PC-9 (cell line): Measurements from ENCODE around the gene BCAS3. TPM values are rescaled to one million over a fixed set of nuclear protein-coding genes. Genes with fewer than 3 reads are reported as not detected.

Experiments
- BruUV-seq: library from RNA; stranded (reverse); fragments of 400-500 nt; replicated peaks from 2 replicates; lab custom pipeline; 2021; lab: Mats Ljungman, UMichigan
- CTCF ChIA-PET: fragments of 300-600 bp; sonication (Branson Sonifier 250); formaldehyde crosslinking; loops from one replicate; lab custom pipeline; 2022; ENCODE audit warnings: antibody characterized with exemption; lab: Charles Lee
- POLR2A ChIA-PET: fragments of 300-600 bp; sonication (Branson Sonifier 250); formaldehyde crosslinking; loops from one replicate; lab custom pipeline; 2022; ENCODE audit warnings: antibody characterized with exemption; ENCODE audit not compliant: unreplicated experiment; lab: Charles Lee
- DNase-seq, 2 experiments: peaks; one replicate each; pipeline versions ENCODE4 v3.0.0 to v3.0.0-alpha.2; 2015 to 2022; ENCODE audit warnings: mixed read lengths in 1 of 2
- H2AFZ ChIP-seq: fragments of 200-600 bp; sonication (generic); 2 replicates; pipeline ENCODE4 v1.8.1; 2017; ENCODE audit warnings: antibody characterized with exemption
- H3F3A ChIP-seq: fragments of 200-600 bp; sonication (generic); 2 replicates; pipeline ENCODE4 v1.8.1; 2017; ENCODE audit warnings: antibody characterized with exemption, mild to moderate bottlenecking, low read depth; ENCODE audit not compliant: insufficient read depth
- H3K27ac ChIP-seq: fragments of 200-600 bp; sonication (generic); 2 replicates; pipeline ENCODE4 v1.6.1; 2016; ENCODE audit warnings: mixed run types
- H3K27me3 ChIP-seq: fragments of 200-600 bp; sonication (generic); 2 replicates; pipeline ENCODE4 v1.6.1; 2016; ENCODE audit warnings: low read depth, mixed run types; ENCODE audit not compliant: insufficient read depth
- H3K36me3 ChIP-seq: fragments of 200-600 bp; sonication (generic); 2 replicates; pipeline ENCODE4 v1.6.1; 2016; ENCODE audit warnings: low read depth, mixed run types
- H3K4me1 ChIP-seq: fragments of 200-600 bp; sonication (generic); replicated peaks from 2 replicates; pipeline ENCODE4 v1.6.1; 2016; ENCODE audit warnings: mixed run types; ENCODE audit not compliant: insufficient read depth
- H3K4me2 ChIP-seq: fragments of 200-600 bp; sonication (generic); 2 replicates; pipeline ENCODE4 v1.6.1; 2017; ENCODE audit warnings: mixed run types
- H3K4me3 ChIP-seq: fragments of 200-600 bp; sonication (generic); 2 replicates; pipeline ENCODE4 v1.6.1; 2016; ENCODE audit warnings: mixed run types
- H3K79me2 ChIP-seq: fragments of 200-600 bp; sonication (generic); 2 replicates; pipeline ENCODE4 v1.6.1; 2017; ENCODE audit warnings: low read depth, mixed run types
- H3K9me2 ChIP-seq: fragments of 200-600 bp; sonication (generic); 2 replicates; pipeline ENCODE4 v1.8.1; 2017; ENCODE audit warnings: mild to moderate bottlenecking; ENCODE audit not compliant: insufficient read depth
- H3K9me3 ChIP-seq: fragments of 200-600 bp; sonication (generic); 2 replicates; pipeline ENCODE4 v1.8.1; 2016; ENCODE audit warnings: low read depth; ENCODE audit not compliant: insufficient read depth
- H4K20me1 ChIP-seq: fragments of 200-600 bp; sonication (generic); 2 replicates; pipeline ENCODE4 v1.8.1; 2017; ENCODE audit not compliant: insufficient read depth
- CTCF ChIP-seq: fragments of 200-600 bp; sonication (generic); conservative IDR thresholded peaks from 2 replicates; pipeline ENCODE4 v1.6.1; 2017; ENCODE audit warnings: mixed run types, antibody characterized with exemption, mild to moderate bottlenecking, moderate library complexity
- EZH2 ChIP-seq: fragments of 200-600 bp; sonication (generic); IDR thresholded peaks from 2 replicates; pipeline ENCODE4 v1.8.0; 2017; ENCODE audit warnings: antibody characterized with exemption, low read depth
- intact Hi-C: fragments of 100-400 bp; cut with micrococcal nuclease; formaldehyde crosslinking; loops from one replicate; pipeline ENCODE4 v1.10.0; 2022; ENCODE audit not compliant: unreplicated experiment
- total RNA-seq: library from RNA; stranded (reverse); gene quantifications from 2 replicates; pipeline ENCODE4 v1.2.3, GENCODE V29; 2021

BCAS3 gene
- total RNA-seq, 1 experiment from 2014 or later, result 26.0 TPM

GRCh38 chr17:60748204-60748603 is 70.6 kb downstream of the BCAS3 start:
- Histone ChIP-seq H2AFZ (no peak overlapping the region), H3K79me2 (no peaks in the 10 kb centered on the region), H3K4me1 (peaks cover 18% of the 10 kb centered on the region), H3K4me3 (no peak overlapping the region), H3K27me3 (no peaks in the 10 kb centered on the region), H3K9me3 (no peaks in the 10 kb centered on the region), H3K9me2 (0 out of 2 replicates have a peak, but pooled peaks cover 8% of the 10 kb centered on the region), H3K4me2 (no peak overlapping the region), H4K20me1 (no peaks in the 10 kb centered on the region), H3F3A (peaks cover 14% of the 10 kb centered on the region; the same call in 1 of the 2 replicates), H3K36me3 (no peaks in the 10 kb centered on the region), H3K27ac (no peak overlapping the region)
- no peak for TF ChIP-seq EZH2
- no peak for TF ChIP-seq CTCF
- intact Hi-C loops, result loop anchor here (10.0 kb wide), 1 partner anchor 1087 kb away; no protein-coding TSS in a partner anchor
- DNase-seq, result no peak
- POLR2A ChIA-PET, result no interaction called here
- no TSS peak for BruUV-seq
- CTCF ChIA-PET, result interaction anchor here (0.6 kb wide), 1 partner anchor 17 kb away, joined by 5 read pairs; no protein-coding TSS in a partner anchor

- Histone ChIP-seq H3K27me3 (no peaks in the 10 kb centered on the region), H2AFZ (no peak overlapping the region), H3F3A (peaks cover 5% of the 10 kb centered on the region; the same call in 1 of the 2 replicates), H3K9me2 (0 out of 2 replicates have a peak, but pooled peaks cover 8% of the 10 kb centered on the region), H3K4me3 (no peak overlapping the region), H4K20me1 (no peaks in the 10 kb centered on the region), H3K79me2 (no peaks in the 10 kb centered on the region), H3K9me3 (no peaks in the 10 kb centered on the region), H3K27ac (no peak overlapping the region), H3K4me2 (no peak overlapping the region), H3K36me3 (no peaks in the 10 kb centered on the region), H3K4me1 (peaks cover 10% of the 10 kb centered on the region)
- no peak for TF ChIP-seq CTCF
- no peak for DNase-seq
- ChIA-PET CTCF (no interaction called here), POLR2A (no interaction called here)
- intact Hi-C loops, result loop anchor here (10.0 kb wide), 1 partner anchor 1086 kb away; no protein-coding TSS in a partner anchor
- BruUV-seq, result no TSS peak
Measured at GRCh38 chr17:60749050-60749449, 71.4 kb downstream of the BCAS3 start.

GRCh38 chr17:60749708-60750107 is 72.1 kb downstream of the BCAS3 start:
- H3K27ac ChIP-seq, result no peak overlapping the region
- TF ChIP-seq EZH2, result no peak
- H3K4me1 ChIP-seq, result peaks cover 3% of the 10 kb centered on the region
- H3K4me3 ChIP-seq, result no peak overlapping the region
- no peaks in the 10 kb centered on the region for H4K20me1 ChIP-seq
- POLR2A ChIA-PET, result no interaction called here
- no peak overlapping the region for H3K4me2 ChIP-seq
- CTCF ChIA-PET, result no interaction called here
- intact Hi-C loops, result loop anchor here (10.0 kb wide), 1 partner anchor 1085 kb away; no protein-coding TSS in a partner anchor
- DNase-seq, result no peak
- no peaks in the 10 kb centered on the region for H3K9me3 ChIP-seq
- 0 out of 2 replicates have a peak, but pooled peaks cover 8% of the 10 kb centered on the region for H3K9me2 ChIP-seq
- no TSS peak for BruUV-seq
- no peaks in the 10 kb centered on the region for H3K36me3 ChIP-seq
- no peaks in the 10 kb centered on the region for H3K27me3 ChIP-seq
- H2AFZ ChIP-seq, result no peak overlapping the region
- H3K79me2 ChIP-seq, result no peaks in the 10 kb centered on the region
- no peaks in the 10 kb centered on the region; the same call in 1 of the 2 replicates for H3F3A ChIP-seq
